Activated CD4-positive, alpha-beta T cell treated with anti-CD3 and anti-CD28 coated beads, Interleukin-10, Interleukin-2, amounts not matched to agents 100 ng/mL and 50 ng/mL, durations not matched to agents 16 hours and 8 hours (primary cell): ENCODE measurements around the gene FAHD2A.
"Not testable (repeated sequence)": the region's sequence is repeated elsewhere in the genome, so short reads cannot be mapped to it uniquely, and the experiment has no call there.

Experiments used
- DNase-seq: peaks from one replicate; pipeline ENCODE4 v3.0.0-alpha.2; 2020

Gene FAHD2A

DNA sequence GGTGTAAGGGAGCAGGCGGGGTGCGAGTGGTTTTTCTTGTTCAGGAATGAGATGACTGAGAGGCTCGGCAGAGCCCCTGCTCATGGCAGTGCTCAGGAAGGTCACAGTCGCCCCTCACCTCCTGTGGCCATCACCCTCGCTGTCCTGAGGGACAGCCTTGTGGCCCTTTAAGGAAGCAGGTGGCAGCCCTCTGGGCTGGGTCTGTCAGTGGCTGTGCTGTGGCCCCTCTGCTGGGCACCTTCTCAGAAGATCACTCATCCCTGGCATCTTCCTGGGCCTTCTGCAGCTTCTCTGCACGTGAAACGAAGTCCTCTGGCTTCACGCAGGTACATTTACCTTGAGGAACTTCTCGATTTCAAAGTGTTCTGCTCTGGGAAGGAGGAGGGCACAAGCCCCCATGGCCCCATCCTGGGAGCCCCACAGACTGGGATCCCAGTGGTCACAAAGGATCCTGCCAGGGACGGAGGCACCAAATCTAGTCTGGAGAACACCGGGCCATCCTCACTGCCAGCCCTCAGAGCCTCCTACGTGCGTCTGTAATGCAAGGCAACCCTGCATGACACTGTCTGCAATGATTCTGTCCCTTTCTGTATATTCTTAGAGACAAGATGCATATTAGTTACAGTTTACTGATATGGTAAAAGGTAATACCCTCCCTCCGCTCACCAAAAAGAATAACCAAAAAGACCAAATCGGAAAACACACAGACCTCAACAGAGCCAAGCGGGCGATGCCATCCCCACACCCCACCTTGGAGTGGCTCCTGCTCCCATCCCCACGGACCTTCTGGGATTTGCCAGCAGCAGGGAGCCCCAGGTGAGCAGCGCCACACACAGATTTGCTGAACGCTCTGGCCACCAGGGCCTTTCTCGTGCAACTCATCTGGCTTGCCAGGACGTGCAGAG lies 25.9 kb upstream of the FAHD2A start:
- no peak for DNase-seq

DNA sequence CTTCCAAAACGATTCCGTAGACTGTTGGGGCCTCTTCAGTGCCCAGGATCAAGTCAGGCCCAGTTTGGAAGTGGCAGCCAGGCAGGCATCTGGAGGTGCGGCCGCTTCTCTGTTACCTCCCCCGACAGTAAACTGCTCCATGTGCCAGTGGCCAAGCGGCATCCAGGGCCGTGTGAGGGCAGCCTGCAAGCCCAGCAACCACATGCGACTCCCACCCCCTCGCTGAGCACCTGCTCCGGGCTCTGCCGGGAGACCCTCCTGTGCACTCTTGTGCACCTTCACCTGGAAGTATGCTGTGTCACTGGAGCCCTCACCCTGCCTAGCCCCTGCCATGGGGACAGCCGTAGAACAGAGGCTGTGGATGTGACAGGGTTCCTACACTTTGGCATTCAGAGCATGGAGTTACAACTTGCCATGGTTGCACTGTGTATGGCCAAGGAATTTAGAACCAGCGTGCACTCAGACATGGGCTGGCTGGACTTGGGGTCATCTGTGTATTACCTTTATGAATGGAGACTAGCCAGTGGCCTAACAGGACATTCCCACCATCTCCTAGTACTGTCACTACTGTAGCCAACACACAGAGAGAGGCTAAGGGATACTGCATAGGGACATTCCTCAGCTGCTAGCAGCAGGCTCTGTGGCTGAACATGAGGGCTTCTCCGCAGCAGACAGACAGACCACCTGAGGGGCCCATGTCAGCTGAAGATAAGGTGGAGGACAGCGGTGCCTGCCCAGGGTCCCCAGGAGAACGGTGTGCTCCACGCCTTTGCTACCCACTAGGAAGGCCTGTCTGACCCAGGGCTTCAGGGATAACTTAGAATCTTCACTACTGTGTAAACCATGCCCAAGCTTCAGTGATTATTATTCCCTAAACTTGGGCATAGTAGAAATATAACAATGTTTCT lies 25.0 kb upstream of the FAHD2A start:
- DNase-seq, result no peak

DNA sequence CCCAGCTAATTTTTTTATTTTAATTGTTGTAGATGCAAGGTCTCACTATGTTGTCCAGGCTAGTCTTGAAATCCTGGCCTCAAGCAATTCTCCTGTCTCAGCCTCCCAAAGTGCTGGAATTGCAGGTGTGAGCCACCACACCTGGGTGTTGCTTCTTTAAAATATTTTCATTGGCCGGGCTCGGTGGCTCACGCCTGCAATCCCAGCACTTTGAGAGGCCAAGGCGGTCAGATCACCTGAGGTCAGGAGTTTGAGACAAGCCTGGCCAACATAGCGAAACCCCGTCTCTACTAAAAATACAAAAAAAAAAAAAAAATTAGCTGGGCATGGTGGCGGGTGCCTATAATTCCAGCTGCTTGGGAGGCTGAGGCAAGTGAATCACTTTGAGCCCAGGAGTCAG lies 24.2 kb upstream of the FAHD2A start:
- not testable (repeated sequence) for DNase-seq

DNA sequence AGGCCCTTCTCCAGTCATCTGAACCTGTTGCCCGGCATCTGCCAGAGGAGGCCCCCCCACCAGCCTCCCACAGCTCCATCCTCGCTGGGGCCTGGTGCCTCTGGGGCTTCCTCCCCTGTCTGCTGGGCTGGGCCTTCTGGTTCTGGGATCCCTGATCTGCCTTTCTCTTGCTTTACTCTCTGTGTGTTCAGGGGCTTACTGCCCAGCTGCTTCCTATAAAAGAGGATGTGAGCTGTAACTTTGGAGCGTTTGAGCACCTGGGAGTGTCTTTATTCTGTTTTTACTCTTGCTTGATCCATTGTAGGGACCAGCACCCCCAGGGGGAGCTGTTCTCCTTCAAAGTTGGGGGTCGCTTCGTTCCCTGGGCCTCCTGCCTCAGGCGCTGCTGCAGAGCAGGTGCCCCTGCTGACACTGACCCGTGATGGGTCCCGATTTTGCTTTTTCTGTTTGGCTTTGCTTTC lies 23.1 kb upstream of the FAHD2A start:
- no peak for DNase-seq

DNA sequence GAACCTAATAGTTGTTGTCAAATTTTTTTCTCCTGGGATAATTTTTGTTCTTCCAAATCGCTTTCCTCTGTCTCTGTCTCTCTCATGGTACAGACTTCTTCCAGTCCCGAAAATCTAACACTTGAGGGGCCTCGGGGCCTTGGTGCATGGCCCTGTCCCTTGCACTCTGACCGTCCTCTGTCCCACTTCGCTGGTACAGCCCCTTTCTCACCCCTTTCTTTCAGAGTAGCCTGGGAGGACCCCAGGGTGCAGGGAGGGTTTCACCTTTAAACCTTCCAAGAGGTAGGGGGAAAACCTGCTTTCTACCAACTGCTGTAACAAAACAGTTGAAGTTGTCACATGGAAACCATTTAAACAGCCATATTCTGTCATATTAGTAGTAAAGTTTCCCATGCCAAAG lies 22.2 kb upstream of the FAHD2A start:
- DNase-seq, result no peak

DNA sequence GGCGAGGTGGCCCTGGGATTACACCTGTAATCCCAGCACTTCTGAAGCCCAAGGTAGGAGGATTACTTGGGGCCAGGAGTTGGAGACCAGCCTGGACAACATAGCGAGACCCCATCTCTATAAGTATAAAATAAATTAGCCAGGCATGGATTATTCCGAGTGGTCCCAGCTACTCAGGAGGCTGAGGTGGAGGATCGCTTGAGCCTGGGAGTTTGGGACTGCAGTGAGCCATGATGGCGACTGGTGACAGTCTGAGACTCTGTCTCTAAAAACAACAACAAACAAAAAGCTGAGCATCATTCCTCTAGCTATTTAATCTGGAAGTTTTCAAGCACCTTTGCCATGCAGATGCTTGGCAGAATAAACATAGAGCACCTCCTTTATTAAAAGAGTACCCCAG lies 21.8 kb upstream of the FAHD2A start:
- no peak for DNase-seq

DNA sequence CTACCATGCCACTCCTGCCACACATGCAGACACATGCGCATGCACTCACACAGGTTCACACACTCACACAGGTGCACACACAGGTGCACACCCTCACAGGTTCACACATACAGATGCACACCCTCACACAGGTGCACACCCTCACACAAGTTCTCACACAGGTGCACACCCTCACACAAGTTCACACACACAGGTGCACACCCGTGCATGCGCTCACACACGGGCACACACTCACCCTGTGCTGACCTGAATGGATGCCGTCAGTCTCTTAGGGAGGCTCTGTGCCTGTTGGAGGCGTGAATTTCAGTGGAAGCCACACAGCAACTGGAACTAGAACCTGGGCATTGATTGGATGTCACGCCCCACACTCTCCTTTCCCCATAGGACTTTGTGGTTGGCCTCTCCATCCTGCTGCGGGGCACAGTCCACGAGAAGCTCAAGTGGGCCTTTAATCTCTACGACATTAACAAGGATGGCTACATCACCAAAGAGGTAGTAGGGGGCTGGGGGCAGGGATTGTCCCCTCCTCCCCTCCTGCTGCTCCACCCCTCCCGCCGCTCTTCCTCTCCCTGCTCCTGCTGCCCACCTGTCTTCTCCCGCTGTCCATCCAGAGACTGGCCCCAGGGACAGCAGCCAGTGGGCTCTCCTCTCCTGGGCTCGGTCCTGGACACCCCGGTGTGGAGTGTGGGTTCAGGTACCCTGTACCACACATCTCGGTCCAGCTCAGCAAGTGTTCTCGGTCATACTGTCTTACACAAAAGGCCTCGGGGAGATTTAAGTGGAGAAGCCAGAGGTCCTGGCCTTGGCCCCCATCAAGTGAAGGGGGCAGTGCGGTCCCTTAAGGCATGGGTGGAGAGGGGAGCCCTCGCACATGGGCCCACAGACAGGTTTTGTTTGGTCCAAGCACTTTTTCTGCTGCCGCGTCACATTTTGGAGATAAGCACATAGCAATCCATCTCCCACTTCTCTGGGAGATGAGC lies 21.0 kb upstream of the FAHD2A start:
- DNase-seq, result no peak

DNA sequence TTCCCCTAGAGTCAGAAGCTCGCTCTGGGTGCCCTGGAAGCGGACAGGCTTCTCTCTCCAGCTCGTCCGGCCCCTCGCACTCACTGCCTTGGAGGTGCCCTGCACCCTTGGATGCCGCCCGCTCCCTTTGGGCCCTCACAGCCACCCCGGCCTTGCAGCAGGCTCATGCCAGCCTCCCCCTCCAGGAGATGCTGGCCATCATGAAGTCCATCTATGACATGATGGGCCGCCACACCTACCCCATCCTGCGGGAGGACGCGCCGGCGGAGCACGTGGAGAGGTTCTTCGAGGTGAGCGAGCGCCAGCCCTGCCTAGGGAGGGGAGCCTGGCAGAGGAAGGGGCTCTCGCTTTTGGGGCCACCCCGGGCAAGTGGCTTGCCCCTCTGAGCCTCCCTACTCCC lies 20.3 kb upstream of the FAHD2A start:
- DNase-seq, result no peak

DNA sequence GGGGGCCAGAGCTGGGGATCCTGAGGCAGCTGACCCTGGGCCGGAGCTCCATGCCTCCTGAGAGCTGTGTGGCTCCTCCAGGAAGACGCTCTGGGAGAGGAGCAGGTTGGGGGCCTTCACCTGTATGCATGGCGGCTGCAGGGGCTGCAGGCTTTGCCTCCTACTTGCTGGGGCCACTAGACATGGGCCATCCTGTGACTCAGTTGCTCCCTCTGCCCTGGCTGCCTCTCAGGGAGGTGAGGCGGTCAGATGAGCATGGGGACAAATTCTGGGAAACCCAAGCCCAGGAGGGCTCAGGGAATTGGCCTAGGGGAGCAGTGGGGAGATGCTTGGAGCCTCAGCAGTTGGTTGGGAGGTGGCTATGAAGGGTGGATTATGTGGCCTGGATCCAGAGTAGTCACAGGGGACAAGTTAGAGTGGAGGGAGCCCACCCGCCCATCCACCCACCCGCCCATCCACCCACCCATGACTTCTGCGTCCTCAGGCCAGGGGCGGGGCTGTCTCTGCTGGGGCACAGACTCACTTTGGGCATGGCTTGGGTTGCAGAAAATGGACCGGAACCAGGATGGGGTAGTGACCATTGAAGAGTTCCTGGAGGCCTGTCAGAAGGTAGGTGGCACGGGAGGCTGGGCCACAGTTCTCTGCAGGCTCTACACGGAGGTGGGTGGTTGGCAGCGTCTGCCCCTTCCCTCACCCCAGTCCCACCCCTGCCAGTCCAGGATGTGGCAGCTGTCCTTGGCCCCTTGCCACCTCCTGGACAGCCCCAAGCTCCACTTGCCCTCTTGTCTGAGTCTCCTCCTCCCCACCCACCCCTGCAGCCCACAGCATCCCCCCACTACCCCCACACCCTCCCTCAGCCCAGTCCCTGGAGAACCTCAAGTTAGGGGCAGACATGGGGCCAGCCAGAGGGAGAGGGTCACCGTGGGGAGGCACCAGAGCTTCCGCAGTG lies 19.5 kb upstream of the FAHD2A start:
- no peak for DNase-seq

DNA sequence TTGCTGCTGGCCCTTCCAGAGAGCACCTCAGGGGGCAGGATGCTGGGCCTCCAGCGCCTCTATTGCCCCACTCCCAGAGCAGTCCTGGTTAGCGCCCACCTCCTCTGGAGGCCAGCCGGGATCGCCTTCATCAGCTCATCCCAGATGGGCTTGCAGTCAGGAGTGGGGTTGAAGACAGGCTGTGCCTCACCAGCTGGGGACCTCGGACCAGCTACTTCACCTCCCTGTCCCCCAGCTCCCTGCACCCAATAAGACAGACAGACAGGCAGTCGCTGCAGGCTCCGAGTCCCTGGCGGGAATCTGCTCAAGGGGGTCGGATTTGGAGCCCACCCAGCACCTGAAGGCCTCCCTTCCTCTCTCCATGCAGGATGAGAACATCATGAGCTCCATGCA lies 18.9 kb upstream of the FAHD2A start:
- DNase-seq, result no peak

DNA sequence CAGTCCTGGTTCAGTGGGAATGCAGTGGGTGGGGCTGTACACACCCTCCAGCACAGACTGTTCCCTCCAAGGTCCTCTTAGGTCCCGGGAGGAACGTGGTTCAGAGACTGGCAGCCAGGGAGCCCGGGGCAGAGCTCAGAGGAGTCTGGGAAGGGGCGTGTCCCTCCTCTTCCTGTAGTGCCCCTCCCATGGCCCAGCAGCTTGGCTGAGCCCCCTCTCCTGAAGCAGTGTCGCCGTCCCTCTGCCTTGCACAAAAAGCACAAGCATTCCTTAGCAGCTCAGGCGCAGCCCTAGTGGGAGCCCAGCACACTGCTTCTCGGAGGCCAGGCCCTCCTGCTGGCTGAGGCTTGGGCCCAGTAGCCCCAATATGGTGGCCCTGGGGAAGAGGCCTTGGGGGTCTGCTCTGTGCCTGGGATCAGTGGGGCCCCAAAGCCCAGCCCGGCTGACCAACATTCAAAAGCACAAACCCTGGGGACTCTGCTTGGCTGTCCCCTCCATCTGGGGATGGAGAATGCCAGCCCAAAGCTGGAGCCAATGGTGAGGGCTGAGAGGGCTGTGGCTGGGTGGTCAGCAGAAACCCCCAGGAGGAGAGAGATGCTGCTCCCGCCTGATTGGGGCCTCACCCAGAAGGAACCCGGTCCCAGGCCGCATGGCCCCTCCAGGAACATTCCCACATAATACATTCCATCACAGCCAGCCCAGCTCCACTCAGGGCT lies 17.5 kb upstream of the FAHD2A start:
- DNase-seq, result no peak

DNA sequence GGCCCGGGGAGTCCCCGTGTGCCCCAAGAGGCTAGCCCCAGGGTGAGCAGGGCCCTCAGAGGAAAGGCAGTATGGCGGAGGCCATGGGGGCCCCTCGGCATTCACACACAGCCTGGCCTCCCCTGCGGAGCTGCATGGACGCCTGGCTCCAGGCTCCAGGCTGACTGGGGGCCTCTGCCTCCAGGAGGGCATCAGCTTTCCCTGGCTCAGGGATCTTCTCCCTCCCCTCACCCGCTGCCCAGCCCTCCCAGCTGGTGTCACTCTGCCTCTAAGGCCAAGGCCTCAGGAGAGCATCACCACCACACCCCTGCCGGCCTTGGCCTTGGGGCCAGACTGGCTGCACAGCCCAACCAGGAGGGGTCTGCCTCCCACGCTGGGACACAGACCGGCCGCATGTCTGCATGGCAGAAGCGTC lies 16.9 kb upstream of the FAHD2A start:
- DNase-seq, result no peak

DNA sequence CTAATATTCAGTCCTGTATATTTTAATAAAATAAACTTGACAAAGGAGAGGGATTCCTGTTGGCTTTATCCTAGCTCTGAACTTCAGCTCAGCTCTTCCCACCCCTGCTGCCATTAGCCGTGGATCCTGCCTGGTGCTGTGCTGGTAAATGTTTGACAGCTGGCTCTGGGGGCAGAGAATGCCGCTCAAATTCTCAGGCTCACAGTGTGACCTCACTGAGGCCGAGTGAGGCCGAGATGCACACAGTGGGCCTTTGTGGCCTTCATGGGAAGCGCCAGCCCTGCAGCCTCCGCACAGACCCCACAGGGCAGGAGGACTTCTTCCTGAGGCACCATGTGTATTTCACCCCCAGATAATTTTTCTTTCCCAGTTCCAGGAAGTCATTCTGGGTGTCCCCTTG lies 16.5 kb upstream of the FAHD2A start:
- no peak for DNase-seq

DNA sequence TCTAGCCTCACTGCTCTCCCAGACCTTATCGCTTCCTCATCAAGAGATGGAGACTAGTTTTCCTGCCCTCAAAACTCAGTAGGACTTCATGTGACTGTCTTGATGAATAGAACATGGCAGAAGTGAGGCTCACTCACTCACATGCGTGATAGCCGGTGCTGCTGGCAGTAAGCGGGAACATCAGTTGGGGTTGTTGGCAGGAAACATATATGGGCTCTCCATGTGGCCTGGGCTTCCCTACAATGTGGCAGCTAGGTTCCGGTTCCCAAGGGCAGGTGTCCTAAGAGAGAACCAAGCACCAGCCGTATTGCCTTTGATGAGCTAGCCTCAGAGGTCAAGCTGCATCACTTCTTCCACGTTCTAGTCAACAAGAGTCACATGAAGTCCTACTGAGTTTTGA lies 15.2 kb upstream of the FAHD2A start:
- no peak for DNase-seq

DNA sequence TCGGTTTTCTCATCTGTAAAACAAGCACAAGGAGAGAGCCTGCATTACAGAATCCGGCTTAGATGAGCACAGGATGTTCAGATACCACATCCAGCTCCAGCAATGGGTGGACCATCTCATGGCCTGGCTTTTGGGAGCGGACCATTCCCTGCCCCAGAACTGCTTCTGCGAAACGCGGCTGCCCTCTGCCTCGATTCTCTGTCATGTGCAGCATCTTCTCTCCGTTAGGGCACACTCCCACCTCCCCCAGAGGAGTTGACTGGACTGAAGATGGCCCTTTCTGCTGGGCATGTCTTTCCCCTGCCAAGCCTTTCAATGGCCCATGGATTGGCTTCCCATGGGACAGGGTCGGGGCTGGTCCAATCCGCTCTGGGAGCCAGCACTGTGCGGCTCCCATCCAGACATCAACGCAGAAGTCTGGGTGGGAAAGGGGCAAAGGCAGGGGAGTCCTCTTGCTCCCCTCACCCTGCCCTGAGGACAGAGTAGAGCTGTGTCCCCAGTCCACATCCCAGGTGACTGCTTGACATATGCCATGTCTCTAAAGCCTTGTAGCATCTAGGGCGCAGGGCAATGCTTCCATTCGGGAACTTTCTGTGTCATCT lies 14.3 kb upstream of the FAHD2A start:
- no peak for DNase-seq

DNA sequence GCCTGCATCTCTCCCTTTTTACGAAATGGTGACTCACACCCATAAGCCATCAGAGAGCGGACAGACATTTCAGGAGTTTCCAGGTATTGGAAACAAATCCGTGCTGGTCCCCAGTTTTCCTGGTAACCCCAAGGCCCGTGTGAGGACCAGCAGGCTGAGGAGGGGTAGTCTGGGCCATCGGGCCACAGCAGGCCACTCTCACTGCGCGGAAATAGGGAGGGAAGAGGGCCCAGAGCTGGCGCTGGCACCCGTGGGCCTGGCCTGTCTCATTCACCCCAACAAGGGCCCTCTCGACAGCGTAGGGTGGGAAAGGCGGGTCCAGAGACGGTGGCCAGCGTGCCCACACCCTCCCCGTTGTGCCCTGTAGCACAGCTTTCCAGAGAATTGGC lies 13.7 kb upstream of the FAHD2A start:
- no peak for DNase-seq

DNA sequence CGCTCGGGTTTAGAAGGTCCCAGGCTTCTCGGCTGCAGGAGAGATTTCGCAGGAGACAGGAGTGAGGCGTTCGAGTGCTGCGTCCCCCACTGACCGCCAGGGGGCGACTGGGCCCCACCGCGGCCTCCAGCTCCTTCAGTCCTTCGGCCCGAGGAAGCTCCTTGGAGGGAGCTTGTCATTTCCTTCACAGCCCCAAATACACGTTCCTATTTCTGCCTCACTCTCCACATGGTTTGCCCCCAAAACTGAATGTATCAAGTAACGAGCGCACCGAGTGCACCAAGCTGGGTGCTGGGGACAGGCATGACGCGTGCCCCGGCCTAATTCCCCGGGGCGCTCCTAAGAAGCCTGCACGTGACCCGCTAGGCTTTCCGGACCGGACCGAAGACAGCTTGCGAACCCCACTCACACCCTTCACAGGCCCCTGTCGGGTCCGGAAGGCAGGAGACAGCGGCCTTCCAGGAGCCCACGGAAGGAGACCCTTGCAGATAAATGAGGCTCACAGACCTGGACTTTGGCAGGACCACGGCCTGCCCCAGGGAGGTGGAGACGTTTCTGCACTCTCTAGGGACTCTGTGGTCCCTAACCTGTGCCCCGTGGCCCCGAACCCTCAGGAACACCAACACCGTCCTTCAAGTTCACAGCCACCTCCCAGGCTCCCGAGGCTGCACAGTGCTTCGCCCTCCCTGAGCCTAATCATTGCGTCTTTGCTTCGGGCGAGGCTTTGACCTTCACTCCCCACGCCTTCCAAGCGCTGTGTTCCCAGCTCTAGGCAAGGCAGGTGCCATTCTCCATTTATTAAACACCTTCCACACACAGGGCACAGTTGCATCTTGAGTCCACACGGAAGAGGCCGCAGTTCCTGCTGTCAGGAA lies 13.0 kb upstream of the FAHD2A start:
- peak; percentile 61 for DNase-seq

DNA sequence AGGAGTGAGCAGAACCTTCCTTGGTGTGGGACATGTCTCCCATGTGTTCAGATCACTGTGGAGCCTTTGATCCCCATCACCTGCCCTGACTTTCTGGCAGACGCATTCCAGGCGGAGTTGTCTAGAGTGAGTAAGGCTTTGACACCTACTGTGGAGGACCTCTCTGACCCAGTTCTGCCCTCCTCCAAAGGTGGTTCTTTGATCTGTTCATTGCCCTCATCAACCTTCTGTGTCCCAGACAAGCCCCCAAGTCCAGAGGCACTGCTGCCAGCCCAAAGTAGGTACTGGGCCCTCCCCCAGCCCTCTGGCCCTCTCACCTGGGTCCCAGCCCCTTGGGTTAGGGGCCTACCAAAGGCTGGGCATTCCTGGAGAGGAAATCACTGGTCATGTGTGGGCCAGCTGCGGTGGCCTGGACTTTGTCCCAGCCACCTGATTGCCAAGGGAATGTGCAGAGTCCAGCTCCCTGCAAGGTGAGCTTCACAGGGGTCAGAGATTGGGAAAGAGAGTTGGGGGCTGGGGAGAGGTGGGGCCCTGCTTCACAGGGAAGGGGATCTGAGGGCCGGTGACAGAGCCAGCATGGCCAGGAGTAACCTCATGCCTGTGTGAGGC lies 12.1 kb upstream of the FAHD2A start:
- no peak for DNase-seq

DNA sequence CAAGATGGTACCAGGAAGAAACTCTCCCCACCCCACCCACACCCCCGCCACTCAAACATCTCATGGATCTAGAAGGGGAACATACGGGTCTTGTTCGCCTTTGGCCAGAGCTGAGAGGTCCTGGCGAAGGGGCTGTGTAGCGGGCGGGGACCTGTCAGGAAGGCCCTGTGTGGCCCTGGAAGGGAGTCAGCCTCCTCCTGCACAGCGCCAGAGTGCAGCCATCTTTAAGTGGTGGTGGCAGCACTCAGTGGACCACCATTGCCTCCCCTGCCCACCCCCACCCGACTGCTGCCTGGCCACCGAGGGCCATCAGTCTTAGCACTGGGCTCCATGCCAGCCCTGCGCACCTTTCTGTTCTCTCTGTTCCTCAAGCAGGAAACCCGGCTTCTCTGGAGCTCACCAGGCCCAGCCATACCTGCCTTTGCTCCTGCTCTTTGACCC lies 11.6 kb upstream of the FAHD2A start:
- DNase-seq, result no peak
